Measurements from ENCODE around the gene SCAMP1.
"Not testable (repeated sequence)": the region's sequence is repeated elsewhere in the genome, so short reads cannot be mapped to it uniquely, and the experiment has no call there.

SCAMP1 gene

DNA sequence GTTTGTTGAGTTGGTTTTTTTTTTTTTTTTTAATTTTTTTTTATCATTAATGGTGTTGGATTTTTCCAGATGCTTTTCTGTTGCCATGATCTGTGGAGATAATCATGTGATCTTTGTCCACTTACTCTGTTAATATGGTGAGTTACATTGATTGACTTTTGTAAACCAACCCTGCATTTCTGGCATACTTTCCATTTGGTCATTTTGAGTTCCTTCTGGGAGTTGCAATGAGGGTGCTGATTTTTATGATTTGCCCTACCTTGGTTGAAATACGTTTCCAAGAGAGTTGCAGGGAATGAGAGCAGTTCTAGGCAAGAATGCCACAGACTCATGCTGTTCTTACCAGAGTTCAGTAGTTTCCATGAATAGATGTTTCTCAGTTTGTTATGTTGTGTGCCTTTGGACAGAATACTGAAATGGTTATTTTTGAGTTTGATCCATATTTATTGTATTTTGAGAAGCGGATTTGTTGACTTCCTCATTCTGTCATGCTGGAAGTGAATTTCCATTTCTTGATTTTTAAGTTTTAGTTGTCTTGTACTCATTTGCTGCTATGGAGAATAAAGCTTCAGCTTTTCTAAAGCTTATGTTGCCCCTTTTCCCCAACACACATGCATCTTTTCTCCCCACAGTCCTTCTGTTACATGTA lies 69.0 kb downstream of the SCAMP1 start:
- no peak for DNase-seq

DNA sequence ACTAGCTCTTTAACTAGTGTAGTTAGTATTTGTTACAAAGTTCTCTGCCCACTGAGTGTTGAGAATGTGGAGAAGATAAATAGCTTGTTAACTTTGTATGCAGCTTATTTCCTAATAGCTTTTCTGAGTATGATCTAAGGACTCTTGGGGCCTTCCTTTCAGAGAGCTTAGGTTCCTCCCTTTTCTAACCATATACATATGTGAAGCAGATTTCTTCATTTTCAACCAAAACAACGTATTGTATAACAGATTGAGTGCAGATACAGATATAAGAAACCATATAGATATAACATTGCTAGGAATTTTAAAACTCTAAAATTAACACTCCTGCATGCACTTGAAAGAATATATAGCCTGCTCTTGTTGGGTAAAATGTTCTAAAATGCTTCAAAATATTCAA lies 70.4 kb downstream of the SCAMP1 start:
- DNase-seq, result no peak

DNA sequence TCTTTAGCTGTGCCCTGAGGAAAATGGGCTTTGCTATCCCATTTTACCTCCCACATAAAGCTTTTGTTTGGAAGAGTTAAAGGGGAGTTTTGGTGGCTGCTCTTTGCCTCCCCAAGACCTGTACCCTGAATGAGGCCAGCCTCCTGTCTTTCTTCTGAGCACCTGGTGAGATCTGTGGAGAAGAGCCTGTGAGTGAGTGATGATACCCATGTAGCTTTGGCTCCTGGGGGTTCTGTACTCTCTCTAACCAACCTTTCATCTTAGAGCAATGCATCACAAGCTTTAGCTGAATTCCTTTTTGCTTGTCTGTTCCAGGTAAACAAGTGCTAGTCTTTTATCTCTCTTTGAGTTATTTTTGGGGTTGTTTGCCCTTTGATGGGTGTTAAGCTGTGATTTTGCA lies 73.6 kb downstream of the SCAMP1 start:
- DNase-seq, result no peak

DNA sequence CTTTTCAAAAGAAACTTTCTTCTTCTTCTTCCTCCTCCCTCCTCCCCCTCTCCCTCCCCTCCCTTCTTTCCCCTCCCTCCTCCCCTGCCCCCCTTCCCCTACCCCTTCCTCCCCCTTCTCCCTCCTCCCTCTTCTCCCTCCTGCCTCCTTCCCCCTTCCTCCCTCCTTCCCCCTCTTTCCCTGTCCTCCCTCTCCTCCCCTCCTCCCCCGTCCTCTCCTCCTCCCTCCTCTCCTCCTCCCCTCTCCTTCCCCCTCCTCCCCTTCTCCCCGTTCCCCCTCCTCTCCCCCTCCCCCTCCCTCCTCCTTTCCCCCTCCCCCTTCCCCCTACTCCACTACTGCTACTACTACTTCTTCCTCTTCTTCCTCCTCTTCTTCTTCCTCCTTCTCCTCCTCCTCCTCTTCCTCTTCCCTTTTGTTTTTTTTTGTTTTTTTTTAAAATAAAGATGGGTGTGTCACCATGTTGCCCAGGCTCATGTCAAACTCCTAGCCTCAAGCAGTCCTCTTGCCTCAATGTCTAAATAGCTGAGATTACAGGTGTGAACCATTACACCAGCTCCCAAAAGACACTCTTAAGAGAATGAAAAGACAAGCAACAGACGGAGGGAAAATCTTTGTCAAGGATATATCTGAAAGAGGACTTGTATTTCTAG lies 87.5 kb downstream of the SCAMP1 start:
- no peak for DNase-seq

DNA sequence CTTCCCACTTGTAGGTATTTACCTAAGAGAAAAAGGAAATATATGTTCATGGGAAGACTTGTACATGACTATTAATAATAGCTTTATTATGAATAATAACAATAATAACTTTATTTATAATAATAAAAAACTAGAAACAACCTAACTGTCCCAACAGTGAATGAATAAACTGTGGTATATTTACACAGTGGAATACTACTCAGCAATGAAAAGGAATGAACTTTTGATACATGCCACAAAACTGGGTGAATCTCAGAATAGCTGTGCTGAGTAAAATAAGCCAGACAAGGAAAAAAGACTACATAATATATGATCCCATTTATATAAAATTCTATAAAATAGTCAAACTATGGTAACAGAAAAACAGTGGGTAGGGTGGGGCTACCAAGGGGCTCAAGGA lies 88.7 kb downstream of the SCAMP1 start:
- no peak for DNase-seq

DNA sequence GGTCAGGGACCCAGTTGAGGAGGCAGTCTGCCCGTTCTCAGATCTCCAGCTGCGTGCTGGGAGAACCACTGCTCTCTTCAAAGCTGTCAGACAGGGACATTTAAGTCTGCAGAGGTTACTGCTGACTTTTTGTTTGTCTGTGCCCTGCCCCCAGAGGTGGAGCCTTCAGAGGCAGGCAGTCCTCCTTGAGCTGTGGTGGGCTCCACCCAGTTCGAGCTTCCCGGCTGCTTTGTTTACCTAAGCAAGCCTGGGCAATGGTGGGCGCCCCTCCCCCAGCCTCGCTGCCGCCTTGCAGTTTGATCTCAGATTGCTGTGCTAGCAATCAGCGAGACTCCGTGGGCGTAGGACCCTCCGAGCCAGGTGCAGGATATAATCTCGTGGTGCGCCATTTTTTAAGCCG lies 97.1 kb downstream of the SCAMP1 start:
- not testable (repeated sequence) for DNase-seq

DNA sequence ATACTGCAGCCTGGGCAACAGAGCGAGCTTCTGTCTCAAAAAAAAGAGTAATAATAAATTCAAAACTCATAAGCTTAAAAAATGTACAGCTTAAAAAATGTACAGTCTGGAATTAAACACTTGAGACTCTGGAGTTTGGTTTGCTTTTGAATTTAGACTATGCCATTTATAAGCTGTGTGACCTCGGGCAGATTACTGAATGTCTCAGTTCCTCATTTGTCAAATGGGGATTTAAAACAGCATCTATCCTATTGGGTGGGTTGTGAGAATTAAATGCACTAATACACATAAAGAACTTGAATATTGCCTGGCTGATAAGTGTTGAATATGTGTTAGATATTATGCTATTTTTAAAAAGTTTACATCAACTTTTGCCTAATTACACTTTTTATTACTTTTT lies 98.4 kb downstream of the SCAMP1 start:
- no peak for DNase-seq

DNA sequence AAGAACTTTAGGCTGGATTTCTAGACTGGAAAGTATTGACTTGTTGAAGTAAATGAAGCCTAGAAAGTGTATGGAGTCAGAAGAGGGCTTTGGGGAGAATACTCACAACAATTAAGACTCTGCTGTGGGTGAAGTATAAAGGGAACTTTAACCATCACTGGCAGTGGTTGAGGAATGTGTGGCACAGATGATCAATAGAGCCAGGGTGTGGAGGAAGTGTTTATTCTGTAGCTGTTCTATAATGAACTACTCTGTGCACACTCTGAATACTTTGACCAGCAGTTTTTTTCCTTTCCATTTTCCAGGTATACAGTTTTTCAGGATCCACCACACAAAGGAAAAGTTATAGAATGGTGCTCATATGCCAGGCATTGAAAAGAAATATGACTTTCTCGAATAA lies 106.7 kb downstream of the SCAMP1 start:
- no peak for DNase-seq

DNA sequence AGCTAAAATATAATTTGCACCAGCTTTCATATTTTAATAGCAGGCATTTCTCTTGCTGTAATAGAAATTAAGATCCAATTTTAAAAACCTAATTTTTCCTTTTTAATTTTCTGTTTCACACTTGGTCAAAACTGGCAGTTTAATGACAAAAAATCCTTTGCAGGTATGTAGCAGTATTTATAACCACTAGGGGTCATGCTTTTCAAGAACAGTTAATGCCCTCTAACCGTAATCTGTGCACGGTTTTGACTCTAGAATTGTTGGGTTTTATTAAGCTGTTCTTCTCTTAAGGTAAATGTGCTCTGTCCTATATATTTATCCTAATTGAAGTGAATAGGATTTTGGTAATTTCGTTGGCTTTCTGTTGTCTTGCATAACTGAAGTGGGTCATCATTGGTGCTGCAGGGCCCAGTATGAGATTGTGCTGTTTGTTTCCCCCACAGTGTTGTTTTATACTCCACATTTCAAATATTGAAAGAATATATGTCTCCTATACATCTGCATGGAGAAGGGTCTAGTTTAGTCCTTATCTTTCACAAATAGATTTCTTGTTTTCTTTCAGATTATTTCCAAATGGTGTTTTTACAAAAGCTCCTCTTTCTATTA lies 107.4 kb downstream of the SCAMP1 start:
- DNase-seq, result no peak

DNA sequence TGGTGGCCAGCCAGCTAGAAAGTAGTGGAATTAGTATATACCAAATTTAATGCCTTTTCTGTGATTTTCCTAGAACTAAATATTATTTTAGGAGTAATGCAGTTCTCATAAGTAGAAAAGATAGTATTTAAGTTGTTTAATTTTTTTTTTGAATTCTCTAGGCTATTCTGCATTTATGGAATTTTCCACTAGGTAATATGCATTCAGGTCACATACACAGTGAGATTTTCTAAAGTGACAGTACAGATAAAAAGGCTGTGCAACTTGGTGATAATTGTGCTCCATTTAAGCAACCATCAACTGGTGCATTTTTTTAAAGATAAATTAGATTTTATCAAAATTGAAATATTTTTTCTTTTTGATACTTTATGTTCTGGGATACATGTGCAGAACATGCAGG lies 111.5 kb downstream of the SCAMP1 start:
- no peak for DNase-seq

DNA sequence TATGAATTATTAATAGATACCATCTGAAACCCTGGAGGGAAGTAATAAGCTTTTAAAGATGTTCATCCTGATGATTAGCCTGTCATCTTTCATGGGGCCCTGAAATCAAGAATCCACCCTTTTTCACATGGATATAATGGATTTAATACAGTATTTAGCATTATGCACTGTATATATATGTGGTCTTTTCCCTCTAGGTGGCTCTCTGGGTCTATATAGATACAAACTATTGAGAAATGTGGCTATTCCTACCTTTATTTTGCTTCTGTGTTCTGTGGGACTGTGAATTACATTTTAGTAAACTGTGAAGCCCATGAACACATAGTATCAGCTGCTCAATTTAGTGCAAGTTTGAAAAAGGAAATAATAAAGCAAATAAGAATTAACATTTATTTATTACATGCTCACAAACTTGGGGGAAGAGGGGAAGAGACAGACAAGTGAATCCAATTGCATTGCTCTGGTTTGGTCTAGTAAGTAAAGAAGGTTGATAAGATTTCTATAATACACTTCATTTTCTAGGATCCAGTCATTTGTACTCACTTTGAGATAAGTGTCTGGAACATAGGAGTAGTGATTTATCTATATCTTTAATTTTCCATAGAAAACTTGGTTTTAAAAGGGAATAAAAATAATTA lies 112.2 kb downstream of the SCAMP1 start:
- no peak for DNase-seq

DNA sequence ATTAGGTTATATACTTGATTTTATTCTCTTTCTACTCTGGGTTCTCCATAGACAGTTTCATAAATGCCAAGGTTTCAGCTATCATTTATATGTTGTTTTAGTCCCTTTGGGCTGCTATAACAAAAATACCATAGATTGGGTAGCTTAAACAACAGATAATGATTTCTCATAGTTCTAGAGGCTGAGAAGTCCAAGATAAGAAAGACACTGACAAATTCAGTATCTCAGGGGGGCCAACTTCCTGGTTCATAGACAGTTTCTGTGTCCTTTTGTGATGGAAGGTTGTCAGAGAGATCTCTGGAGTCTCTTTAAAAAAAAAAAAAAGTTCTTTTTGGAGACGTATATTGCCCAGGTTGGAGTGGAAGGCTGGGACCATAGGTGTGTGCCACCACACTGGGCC lies 113.3 kb downstream of the SCAMP1 start:
- DNase-seq, result no peak

DNA sequence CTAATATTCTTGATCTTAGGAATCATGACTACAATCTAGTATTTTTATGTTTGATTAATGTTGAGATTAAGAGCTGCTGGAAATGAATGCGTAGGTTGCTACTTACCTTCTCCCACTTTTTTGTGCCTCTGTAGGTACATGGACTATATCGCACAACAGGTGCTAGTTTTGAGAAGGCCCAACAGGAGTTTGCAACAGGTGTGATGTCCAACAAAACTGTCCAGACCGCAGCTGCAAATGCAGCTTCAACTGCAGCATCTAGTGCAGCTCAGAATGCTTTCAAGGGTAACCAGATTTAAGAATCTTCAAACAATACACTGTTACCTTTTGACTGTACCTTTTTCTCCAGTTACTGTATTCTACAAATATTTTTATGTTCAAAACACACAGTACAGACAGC lies 115.0 kb downstream of the SCAMP1 start:
- no peak for DNase-seq

DNA sequence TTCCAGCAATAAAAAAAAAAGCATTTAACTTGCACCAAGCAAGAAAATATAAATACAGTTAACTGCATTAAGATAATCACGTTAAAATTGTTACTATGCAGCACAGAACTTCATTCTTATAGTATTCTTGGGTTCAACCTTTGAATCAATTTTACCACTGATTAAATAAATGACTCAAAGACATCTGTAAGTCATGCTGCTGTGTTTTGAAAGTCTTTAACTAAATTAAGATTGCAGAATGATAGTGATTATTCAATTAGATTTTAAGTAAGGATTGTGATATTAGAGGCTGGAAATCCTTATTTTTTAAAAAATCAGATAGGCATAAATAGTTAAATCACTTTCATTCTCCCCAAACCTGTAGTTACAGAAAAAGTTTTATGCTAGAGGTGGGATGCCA lies 116.4 kb downstream of the SCAMP1 start:
- no peak for DNase-seq

DNA sequence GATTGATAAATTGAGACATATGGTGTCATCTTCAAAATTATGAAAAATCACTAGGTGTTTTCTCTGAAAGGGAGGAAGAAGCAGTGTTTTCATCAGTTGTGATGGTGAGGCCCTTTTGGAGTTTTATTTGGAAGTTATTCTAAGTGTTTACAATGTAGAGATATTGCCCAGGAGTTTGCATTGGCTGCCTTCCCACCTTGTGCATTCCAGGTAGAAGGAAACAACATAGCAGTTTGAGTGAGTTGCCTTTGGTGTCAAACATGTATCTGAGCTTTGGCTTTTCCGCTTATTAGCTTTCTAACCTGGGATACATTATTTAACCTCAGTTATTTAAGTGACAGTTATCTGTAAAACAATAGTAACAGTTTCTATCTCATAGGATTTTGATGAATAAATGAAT lies 122.5 kb downstream of the SCAMP1 start:
- DNase-seq, result no peak

DNA sequence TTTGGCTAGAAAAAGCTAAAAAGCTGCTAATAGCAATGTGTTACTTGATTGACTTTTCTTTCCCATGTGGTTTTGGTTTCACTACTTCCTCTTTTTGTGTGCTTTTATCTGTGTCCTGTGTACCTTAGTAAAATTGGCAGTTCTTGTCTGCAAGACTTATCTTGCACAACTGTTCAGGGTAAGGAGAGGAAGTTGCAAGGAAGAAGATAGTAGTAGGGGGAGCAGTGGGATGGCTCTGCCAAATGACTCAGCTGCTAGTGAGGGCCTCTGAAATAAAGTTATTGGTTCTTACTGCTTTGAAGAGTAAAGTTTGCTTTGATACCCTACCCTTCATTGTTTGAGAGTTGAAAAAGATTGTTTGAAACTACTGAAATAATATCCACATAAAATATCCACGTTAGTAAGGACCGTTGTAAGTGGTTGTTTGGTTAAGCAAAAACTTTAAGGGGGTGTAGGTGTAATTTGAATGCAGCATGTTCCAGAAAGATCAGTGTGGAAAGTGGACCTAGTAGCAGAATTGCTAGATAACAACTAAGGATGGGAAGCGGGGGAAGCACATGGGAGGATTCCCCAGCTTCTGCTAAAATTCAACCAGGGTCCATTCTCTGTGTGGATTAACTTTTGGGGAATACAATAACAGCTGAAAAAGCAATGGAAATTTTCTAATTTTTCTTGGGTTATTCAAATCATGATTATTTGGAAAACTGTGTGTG lies 123.5 kb downstream of the SCAMP1 start:
- no peak for DNase-seq

DNA sequence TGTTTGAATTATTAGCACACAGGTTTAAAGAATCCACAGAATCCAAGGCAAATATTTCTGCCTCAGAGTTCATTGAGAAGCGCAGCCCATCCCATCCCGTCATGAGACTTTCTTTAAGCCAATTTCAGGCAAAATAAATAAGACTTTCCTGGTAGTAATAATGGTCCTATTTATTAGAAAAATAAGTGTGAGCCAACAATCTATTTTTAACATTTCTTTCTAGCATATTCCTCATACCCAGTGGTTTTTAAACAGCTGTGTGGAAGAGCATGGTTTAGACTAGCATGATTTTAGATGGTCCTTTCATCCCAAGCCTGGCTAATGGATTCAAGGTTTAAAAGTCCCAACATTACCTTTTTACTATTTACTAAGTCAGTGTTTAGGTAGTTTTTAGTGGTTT lies 125.8 kb downstream of the SCAMP1 start:
- no peak for DNase-seq

DNA sequence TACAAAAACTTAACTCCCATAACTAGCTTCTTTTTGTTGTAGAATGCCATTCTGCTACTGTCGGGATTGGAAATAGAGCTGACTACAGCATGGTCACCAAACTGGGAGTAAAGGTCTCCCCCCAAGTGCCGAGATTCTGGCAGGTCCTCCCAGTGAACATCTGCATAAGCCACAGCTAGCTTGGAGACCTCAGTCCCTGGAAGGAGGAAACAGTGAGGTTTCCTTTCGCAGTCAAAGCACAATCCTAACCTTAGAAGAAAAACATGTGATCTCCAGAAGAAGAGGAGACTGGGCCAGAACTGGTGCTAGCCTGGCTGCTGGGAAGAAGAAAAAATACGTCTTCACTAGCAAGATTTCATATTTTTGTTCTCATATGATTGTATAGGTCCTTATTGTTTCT lies 127.4 kb downstream of the SCAMP1 start:
- DNase-seq, result no peak

DNA sequence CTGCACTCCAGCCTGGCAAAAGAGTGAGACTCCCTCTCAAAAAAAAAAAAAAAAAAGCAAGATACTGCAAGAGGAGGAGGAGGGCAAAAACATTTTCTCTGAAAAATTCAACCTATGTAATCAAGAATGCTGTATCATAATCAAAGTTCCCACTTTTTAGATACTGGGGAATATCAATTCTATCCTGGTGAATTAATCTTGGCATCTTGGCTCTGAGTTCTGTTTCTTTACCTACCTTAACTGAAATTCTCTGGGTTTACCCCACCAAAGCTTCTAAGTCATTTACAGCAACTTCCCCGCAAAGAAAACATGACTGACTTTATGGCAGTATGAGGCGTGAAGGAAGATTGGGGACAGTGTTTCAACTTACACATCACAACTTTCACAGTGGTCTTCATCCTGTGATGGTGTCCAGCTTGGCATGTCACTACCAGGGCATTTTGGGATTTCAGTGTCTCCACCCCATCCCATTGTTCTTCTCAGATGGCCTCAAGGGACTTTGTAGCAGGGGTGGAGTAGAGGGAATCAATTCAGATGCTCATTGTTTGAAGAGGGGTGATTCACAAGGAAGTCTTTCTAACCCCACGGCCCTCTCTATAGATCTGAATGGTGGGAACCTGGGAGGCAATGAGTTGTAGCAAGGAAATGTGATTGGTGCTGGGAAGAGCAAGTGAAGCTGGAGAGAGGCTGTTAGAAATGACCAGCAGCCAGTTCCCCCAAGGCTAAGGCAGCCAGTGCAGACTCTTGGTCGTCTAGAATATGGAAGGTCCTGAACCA lies 130.5 kb downstream of the SCAMP1 start:
- DNase-seq, result no peak

DNA sequence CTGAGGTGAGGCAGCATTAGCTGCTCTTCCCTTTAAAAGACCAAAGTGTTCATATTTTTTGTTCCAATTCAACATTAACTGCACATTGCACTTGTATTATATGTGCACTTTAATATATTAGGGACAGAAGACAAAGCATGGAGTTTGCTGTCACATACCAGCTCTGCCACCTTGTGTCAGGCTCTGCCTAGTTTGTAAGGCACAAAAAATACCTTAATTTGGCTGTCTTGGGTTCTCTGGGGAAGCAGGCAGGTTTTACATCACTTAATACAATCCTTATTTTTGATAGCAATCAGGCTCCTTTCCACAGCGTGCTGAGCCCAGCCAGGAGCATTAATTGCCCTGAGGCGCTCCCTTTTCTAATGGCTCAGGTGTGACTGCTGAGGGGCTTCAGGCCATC lies 131.8 kb downstream of the SCAMP1 start:
- no peak for DNase-seq

DNA sequence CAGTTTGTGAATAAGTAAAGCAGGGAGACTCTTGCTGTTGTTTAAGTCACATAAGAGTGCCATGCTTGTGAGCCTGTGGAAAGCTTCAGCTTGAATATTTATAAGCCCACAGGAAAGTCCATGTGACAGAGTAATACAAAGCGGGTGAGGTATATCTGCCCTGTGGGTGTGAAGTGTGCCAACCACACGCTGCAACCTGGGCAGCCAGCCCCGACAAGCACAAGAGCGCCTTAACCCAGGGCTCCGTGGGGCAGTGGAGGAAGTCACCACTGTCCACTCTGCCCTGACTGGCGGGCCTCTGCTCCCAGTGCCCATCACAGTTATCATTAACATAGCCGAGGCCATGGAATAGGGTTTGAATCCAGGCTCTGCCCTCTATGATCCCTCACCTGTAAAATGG lies 132.2 kb downstream of the SCAMP1 start:
- no peak for DNase-seq

DNA sequence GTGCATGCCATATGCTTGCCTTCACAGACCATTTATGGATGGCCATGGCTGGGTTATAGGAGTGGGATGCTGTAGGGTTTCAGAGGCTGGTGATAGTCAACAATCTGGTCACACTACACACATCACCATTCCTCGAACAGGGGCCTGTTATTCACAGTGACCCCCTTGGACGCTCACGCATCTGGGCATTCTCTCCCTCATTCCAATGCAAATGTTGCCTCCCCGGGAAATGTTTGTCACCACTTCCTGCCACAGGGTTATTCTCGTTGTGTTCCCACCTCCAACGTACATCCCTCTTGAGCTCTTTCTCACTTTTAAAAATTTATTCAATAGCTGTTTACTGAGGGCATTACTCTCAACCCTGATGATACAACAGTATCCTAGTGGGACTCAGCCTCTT lies 135.4 kb downstream of the SCAMP1 start:
- DNase-seq, result no peak

DNA sequence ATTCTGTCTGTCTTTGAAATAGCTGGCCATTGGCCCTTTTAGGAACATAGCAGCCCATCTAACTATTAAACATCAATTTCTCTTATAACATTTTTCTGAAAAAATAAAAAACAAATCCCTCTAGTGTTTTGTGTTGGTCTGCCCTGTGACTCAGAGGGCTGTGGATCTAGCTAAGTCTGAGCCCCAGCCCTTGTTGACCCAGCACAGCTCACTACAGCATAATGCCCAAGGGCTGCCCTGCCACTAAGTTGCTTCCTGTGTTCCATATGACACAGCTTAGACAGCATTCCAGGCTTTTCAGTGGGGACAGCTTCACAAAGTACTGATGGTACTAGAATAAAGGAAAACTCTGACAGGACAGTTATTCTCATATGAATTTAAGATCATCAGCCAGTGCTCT lies 136.0 kb downstream of the SCAMP1 start:
- DNase-seq, result no peak

All from stimulated activated CD4-positive, alpha-beta T cell treated with anti-CD3 and anti-CD28 coated beads, Interleukin-2, amount 100 ng/mL, for 24 hours (primary cell).